Liver (tissue), 9 donors: ENCODE measurements around the gene EVC. TPM values are rescaled to one million over a fixed set of nuclear protein-coding genes. Genes with fewer than 3 reads are reported as not detected.

Experiments used
- DNase-seq: peaks from one replicate; pipeline ENCODE4 v3.0.0-alpha.2; 2017; ENCODE audit warnings: low spot score
- H3K27ac ChIP-seq, 2 donors: one replicate each; pipeline ENCODE4 v1.7.0; 2013; ENCODE audit warnings: inconsistent platforms in 2 of 2, low read length in 2 of 2, control low read depth in 1 of 2, low read depth in 1 of 2, mild to moderate bottlenecking in 1 of 2
- H3K27me3 ChIP-seq, 4 donors: one replicate each; pipeline versions ENCODE4 v1.6.1 to v1.7.0; 2013; ENCODE audit warnings: low read length in 3 of 4, inconsistent platforms in 1 of 4, mild to moderate bottlenecking in 1 of 4, moderate library complexity in 1 of 4; ENCODE audit not compliant: control insufficient read depth in 4 of 4, insufficient read depth in 4 of 4
- H3K36me3 ChIP-seq, 4 donors: one replicate each; pipeline versions ENCODE4 v1.6.1 to v1.7.0; 2013; ENCODE audit warnings: low read length in 3 of 4, mild to moderate bottlenecking in 3 of 4, low read depth in 1 of 4, moderate library complexity in 1 of 4; ENCODE audit not compliant: control insufficient read depth in 4 of 4, insufficient read depth in 3 of 4
- H3K4me1 ChIP-seq, 4 donors: one replicate each; pipeline versions ENCODE4 v1.6.1 to v1.7.0; 2013; ENCODE audit warnings: low read length in 3 of 4, mild to moderate bottlenecking in 3 of 4, moderate library complexity in 1 of 4; ENCODE audit not compliant: control insufficient read depth in 4 of 4, insufficient read depth in 4 of 4
- H3K4me3 ChIP-seq, 3 donors: one replicate each; pipeline versions ENCODE4 v1.6.1 to v1.7.0; 2013; ENCODE audit warnings: low read length in 3 of 3, control low read depth in 1 of 3, low read depth in 1 of 3, mild to moderate bottlenecking in 1 of 3
- H3K9ac ChIP-seq, 2 donors: one replicate each; pipeline ENCODE4 v1.7.0; 2013; ENCODE audit warnings: low read length in 2 of 2, mild to moderate bottlenecking in 2 of 2, moderate library complexity in 2 of 2, control low read depth in 1 of 2, low read depth in 1 of 2
- H3K9me3 ChIP-seq, 4 donors: one replicate each; pipeline versions ENCODE4 v1.6.1 to v1.7.0; 2013; ENCODE audit warnings: low read length in 3 of 4; ENCODE audit not compliant: control insufficient read depth in 4 of 4
- ATF3 ChIP-seq: IDR thresholded peaks from 2 replicates; pipeline ENCODE4 v1.6.1; 2016; ENCODE audit warnings: antibody characterized with exemption
- CTCF ChIP-seq: fragments of 150-350 bp; IDR thresholded peaks from 2 replicates; pipeline ENCODE4 v1.5.1; 2017; ENCODE audit warnings: improper control_type of control experiment, low read depth, low read length; ENCODE audit not compliant: missing input control
- EGR1 ChIP-seq, 2 donors: IDR thresholded peaks; 2 replicates each; pipeline ENCODE4 v1.6.1; 2016 to 2018; ENCODE audit warnings: antibody characterized with exemption in 2 of 2, low read depth in 2 of 2
- FOXA1 ChIP-seq: IDR thresholded peaks from 2 replicates; pipeline ENCODE4 v1.6.1; 2016; ENCODE audit warnings: antibody characterized with exemption
- FOXA2 ChIP-seq: IDR thresholded peaks from 2 replicates; pipeline ENCODE4 v1.6.1; 2016; ENCODE audit warnings: antibody characterized with exemption
- GABPA ChIP-seq, 2 donors: IDR thresholded peaks in 1 of 2; conservative IDR thresholded peaks in 1 of 2; 2 replicates each; pipeline ENCODE4 v1.6.1; 2016; ENCODE audit warnings: antibody characterized with exemption in 2 of 2, mild to moderate bottlenecking in 1 of 2, moderate library complexity in 1 of 2
- HNF4A ChIP-seq, 2 donors: conservative IDR thresholded peaks; 2 replicates each; pipeline ENCODE4 v1.6.1; 2016; ENCODE audit warnings: antibody characterized with exemption in 2 of 2, mild to moderate bottlenecking in 2 of 2
- HNF4G ChIP-seq: IDR thresholded peaks from 2 replicates; pipeline ENCODE4 v1.6.1; 2016; ENCODE audit warnings: antibody characterized with exemption
- JUND ChIP-seq, 2 donors: IDR thresholded peaks; 2 replicates each; pipeline ENCODE4 v1.6.1; 2016; ENCODE audit warnings: antibody characterized with exemption in 2 of 2
- NR2F2 ChIP-seq: IDR thresholded peaks from 2 replicates; pipeline ENCODE4 v1.6.1; 2016; ENCODE audit warnings: antibody characterized with exemption
- RAD21 ChIP-seq, 2 donors: IDR thresholded peaks; 2 replicates each; pipeline ENCODE4 v1.6.1; 2016; ENCODE audit warnings: antibody characterized with exemption in 2 of 2, mild to moderate bottlenecking in 2 of 2
- RXRA ChIP-seq, 2 donors: IDR thresholded peaks; 2 replicates each; pipeline ENCODE4 v1.6.1; 2017 to 2018; ENCODE audit warnings: antibody characterized with exemption in 2 of 2, mild to moderate bottlenecking in 1 of 2
- SP1 ChIP-seq: IDR thresholded peaks from 2 replicates; pipeline ENCODE4 v1.6.1; 2018; ENCODE audit warnings: antibody characterized with exemption, mild to moderate bottlenecking
- TAF1 ChIP-seq: conservative IDR thresholded peaks from 2 replicates; pipeline ENCODE4 v1.6.1; 2016; ENCODE audit warnings: antibody characterized with exemption, mild to moderate bottlenecking
- YY1 ChIP-seq: IDR thresholded peaks from 2 replicates; pipeline ENCODE4 v1.6.1; 2016; ENCODE audit warnings: antibody characterized with exemption, mild to moderate bottlenecking
- ZBTB33 ChIP-seq: IDR thresholded peaks from 2 replicates; pipeline ENCODE4 v1.6.1; 2016; ENCODE audit warnings: antibody characterized with exemption
- WGBS: extraction: QIAGEN DNeasy Blood & Tissue Kit; methylation state at CpG from one replicate; pipeline ENCODE4 v1.1.7; 2013; 5-methylcytosine and 5-hydroxymethylcytosine counted together
- polyA plus RNA-seq, 2 donors: library from polyadenylated mRNA; stranded (reverse) in 1 of 2; unstranded in 1 of 2; fragments of 200-250 nt in 1 of 2; fragments of >200 nt in 1 of 2; fragmentation: Nextera tagmentation in 1 of 2; extraction: Ambion mirVana in 1 of 2; gene quantifications; one replicate each; pipeline versions ENCODE4 v1.2.1 to v1.2.3, GENCODE V29; 2013 to 2015
- total RNA-seq, 2 donors: library from RNA; depleted of rRNA; stranded (reverse); fragments of >200 nt; gene quantifications; one replicate each; pipeline ENCODE4 v1.2.3, GENCODE V29; 2014
- TF ChIP-seq, protein P1 (sequence below): IDR thresholded peaks from 2 replicates; pipeline ENCODE4 v1.6.1; 2016; ENCODE audit warnings: antibody characterized with exemption
- TF ChIP-seq, protein P2 (sequence below): IDR thresholded peaks from 2 replicates; pipeline ENCODE4 v1.6.1; 2016; ENCODE audit warnings: antibody characterized with exemption, mild to moderate bottlenecking
- donor health status: healthy.
- donor health status: healthy.
- donor health status: healthy.
- donor health status: healthy.
- donor health status: healthy.

The EVC gene
- total and polyA plus RNA-seq, 4 donors, result 0.76 to 10.9 (median 3.2) TPM

GRCh38 chr4:5760246-5760645, 49.2 kb downstream of the EVC start:
- Histone ChIP-seq H3K4me3 (no peak overlapping the region), H3K4me1 (no peaks in the 10 kb centered on the region), H3K36me3 (peaks cover 0 to 22% (median 0%) of the 10 kb centered on the region in 4 donors), H3K27ac (no peak overlapping the region), H3K27me3 (no peaks in the 10 kb centered on the region), H3K9ac (no peak overlapping the region), H3K9me3 (no peaks in the 10 kb centered on the region)
- no peak for DNase-seq
- 94% methylated on average over 5 of the region's 5 CpGs for WGBS
- TF ChIP-seq CTCF (no peak), TAF1 (no peak)

DNA sequence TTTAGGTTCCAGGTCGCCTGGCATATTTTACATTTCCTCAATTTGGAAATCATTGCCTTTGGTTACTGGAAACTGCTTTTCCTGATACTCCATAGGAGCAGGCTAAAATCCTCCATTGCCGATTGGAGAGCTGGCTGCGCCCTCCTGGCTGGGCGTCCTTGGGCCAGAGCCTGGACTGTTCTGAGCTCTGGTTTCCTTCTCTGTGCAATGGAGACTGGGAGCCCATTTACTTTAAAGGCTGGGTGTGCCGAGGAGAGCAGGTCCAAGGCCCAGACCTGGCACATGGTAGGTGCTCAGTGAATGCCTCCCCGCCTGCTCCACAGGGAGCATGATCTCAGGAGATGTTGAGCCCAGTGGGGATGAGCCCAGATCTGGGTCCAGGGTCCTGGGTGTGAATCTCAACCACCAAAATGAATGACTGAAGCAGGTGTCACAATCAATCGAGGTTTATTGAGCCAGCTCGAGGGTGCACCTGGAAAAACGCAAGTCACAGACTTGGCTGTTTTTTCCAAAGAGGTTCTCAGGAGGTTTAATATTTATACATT, 50.0 kb downstream of the EVC start:
- Histone ChIP-seq H3K27ac (no peak overlapping the region), H3K27me3 (no peaks in the 10 kb centered on the region), H3K9ac (no peak overlapping the region), H3K36me3 (peaks cover 0 to 17% (median 0%) of the 10 kb centered on the region in 4 donors), H3K9me3 (no peaks in the 10 kb centered on the region), H3K4me3 (no peak overlapping the region), H3K4me1 (no peaks in the 10 kb centered on the region)
- WGBS, result 92% methylated on average over 9 of the region's 9 CpGs
- DNase-seq, result no peak
- TF ChIP-seq FOXA2 (no peak), HNF4G (no peak), JUND (IDR thresholded peaks at IDR 0.05) (no peak), ZBTB33 (no peak), FOXA1 (no peak), ATF3 (no peak), TAF1 (no peak), RAD21 (IDR thresholded peaks at IDR 0.05) (no peak), NR2F2 (no peak), CTCF (no peak), YY1 (no peak), RXRA (IDR thresholded peaks at IDR 0.05) (no peak), HNF4A (conservative IDR thresholded peaks at IDR 0.05) (no peak), GABPA (IDR thresholded peaks at IDR 0.05 in 1 of 2, conservative IDR thresholded peaks at IDR 0.05 in 1 of 2) (no peak), SP1 (no peak), EGR1 (IDR thresholded peaks at IDR 0.05; ENCODE audit: low read depth in 2 of 2) (no peak)
- TF ChIP-seq, protein P1, sequence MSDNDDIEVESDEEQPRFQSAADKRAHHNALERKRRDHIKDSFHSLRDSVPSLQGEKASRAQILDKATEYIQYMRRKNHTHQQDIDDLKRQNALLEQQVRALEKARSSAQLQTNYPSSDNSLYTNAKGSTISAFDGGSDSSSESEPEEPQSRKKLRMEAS, result no peak
- TF ChIP-seq, protein P2, sequence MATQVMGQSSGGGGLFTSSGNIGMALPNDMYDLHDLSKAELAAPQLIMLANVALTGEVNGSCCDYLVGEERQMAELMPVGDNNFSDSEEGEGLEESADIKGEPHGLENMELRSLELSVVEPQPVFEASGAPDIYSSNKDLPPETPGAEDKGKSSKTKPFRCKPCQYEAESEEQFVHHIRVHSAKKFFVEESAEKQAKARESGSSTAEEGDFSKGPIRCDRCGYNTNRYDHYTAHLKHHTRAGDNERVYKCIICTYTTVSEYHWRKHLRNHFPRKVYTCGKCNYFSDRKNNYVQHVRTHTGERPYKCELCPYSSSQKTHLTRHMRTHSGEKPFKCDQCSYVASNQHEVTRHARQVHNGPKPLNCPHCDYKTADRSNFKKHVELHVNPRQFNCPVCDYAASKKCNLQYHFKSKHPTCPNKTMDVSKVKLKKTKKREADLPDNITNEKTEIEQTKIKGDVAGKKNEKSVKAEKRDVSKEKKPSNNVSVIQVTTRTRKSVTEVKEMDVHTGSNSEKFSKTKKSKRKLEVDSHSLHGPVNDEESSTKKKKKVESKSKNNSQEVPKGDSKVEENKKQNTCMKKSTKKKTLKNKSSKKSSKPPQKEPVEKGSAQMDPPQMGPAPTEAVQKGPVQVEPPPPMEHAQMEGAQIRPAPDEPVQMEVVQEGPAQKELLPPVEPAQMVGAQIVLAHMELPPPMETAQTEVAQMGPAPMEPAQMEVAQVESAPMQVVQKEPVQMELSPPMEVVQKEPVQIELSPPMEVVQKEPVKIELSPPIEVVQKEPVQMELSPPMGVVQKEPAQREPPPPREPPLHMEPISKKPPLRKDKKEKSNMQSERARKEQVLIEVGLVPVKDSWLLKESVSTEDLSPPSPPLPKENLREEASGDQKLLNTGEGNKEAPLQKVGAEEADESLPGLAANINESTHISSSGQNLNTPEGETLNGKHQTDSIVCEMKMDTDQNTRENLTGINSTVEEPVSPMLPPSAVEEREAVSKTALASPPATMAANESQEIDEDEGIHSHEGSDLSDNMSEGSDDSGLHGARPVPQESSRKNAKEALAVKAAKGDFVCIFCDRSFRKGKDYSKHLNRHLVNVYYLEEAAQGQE, result no peak
